ENCODE results near the gene PCGF1.

GRCh38 chr2:74528600-74529356, 21.3 kb upstream of the PCGF1 start:
- TF ChIP-seq CTCF (conservative IDR thresholded peaks at IDR 0.05; ENCODE audit: low read depth, low read length) = no peak
- no peak for TF ChIP-seq POLR2A (IDR thresholded peaks at IDR 0.05; ENCODE audit: low read depth, low read length)
- no peak for TF ChIP-seq CEBPB (IDR thresholded peaks at IDR 0.05; ENCODE audit: low read depth, low read length)
- TF ChIP-seq, protein P1, sequence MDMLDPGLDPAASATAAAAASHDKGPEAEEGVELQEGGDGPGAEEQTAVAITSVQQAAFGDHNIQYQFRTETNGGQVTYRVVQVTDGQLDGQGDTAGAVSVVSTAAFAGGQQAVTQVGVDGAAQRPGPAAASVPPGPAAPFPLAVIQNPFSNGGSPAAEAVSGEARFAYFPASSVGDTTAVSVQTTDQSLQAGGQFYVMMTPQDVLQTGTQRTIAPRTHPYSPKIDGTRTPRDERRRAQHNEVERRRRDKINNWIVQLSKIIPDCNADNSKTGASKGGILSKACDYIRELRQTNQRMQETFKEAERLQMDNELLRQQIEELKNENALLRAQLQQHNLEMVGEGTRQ (IDR thresholded peaks at IDR 0.05; ENCODE audit: low read depth, low read length) = no peak
- no peak for TF ChIP-seq MAFK (IDR thresholded peaks at IDR 0.05; ENCODE audit: low read depth, low read length)
- no peak for TF ChIP-seq RCOR1 (IDR thresholded peaks at IDR 0.05; ENCODE audit: insufficient replicate concordance, low read length)
- no peak for TF ChIP-seq RFX5 (IDR thresholded peaks at IDR 0.05; ENCODE audit: low read depth, low read length)
- TF ChIP-seq SMC3 (IDR thresholded peaks at IDR 0.05; ENCODE audit: low read depth, low read length) = no peak
- TF ChIP-seq MAZ (IDR thresholded peaks at IDR 0.05; ENCODE audit: borderline replicate concordance, low read depth, low read length) = no peak
- no peak for TF ChIP-seq BHLHE40 (IDR thresholded peaks at IDR 0.05; ENCODE audit: low read depth, low read length)
- no peak for TF ChIP-seq RAD21 (IDR thresholded peaks at IDR 0.05; ENCODE audit: low read length)
- peak; percentile 28; the same call in 1 of the 2 replicates for TF ChIP-seq MXI1 (IDR thresholded peaks at IDR 0.05; ENCODE audit: borderline replicate concordance, low read depth, low read length)
